Activated CD8-positive, alpha-beta memory T cell treated with anti-CD3 and anti-CD28 coated beads, Interleukin-2, amount 10 ng/mL, durations not matched to agents 7 days and 5 days (primary cell): Measurements from ENCODE around the gene MYOD1. TPM values are rescaled to one million over a fixed set of nuclear protein-coding genes. Genes with fewer than 3 reads are reported as not detected.

ENCODE experiments used
- ATAC-seq: fragments of 150-1000 bp; cut with Tn5 transposase; one replicate; pipeline ENCODE4 v1.10.0; 2021; ENCODE audit warnings: moderate library complexity
- CTCF ChIA-PET: fragments of 350-600 bp; sonication (Branson Sonifier 250); formaldehyde crosslinking; loops from one replicate; lab custom pipeline; 2021; ENCODE audit warnings: antibody characterized with exemption; lab: Charles Lee
- DNase-seq: peaks from one replicate; pipeline ENCODE4 v3.0.0-alpha.2; 2020
- H3K27ac Mint-ChIP-seq: one replicate; pipeline ENCODE4 v1.8.0; 2021; ENCODE audit warnings: mild to moderate bottlenecking, mixed read lengths
- H3K27me3 Mint-ChIP-seq: one replicate; pipeline ENCODE4 v1.8.0; 2021; ENCODE audit warnings: mixed read lengths
- H3K36me3 Mint-ChIP-seq: one replicate; pipeline ENCODE4 v1.8.0; 2021; ENCODE audit warnings: mild to moderate bottlenecking, mixed read lengths
- H3K4me1 Mint-ChIP-seq: one replicate; pipeline ENCODE4 v1.8.0; 2021; ENCODE audit warnings: mixed read lengths
- H3K4me3 Mint-ChIP-seq: one replicate; pipeline ENCODE4 v1.8.0; 2021; ENCODE audit warnings: mild to moderate bottlenecking, moderate library complexity, mixed read lengths
- H3K9me3 Mint-ChIP-seq: one replicate; pipeline ENCODE4 v1.8.0; 2022; ENCODE audit warnings: low read depth, mixed read lengths
- total RNA-seq, 2 experiments: library from RNA; stranded (reverse); gene quantifications; one replicate each; pipeline ENCODE4 v1.2.3, GENCODE V29; 2021

MYOD1 gene
- total RNA-seq, 2 experiments from 2014 or later, result not detected

DNA sequence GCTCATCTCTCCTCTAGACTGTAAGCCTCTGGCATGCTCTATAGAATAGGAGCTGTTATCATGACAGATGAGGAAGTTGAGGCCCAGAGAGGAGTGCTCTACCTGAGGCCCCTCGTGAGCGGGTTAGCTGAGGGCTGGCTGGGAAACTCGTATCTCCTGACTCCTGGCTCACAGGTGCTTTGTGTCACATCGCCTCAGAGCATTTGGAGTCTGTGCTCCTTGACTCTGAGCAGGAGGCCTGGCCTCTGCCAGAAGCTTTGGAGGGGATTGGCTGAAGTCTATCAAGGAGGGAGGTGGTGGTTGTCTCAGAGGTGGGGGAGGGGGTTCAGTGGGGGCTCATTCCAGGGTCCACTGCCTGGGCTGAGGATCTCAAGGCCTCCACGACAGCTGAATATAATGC lies 22.6 kb downstream of the MYOD1 start:
- H3K4me1 Mint-ChIP-seq, result no peaks in the 10 kb centered on the region
- DNase-seq (no peak), ATAC-seq (no peak)
- CTCF ChIA-PET, result no interaction called here
- no peak overlapping the region for H3K4me3 Mint-ChIP-seq
- H3K36me3 Mint-ChIP-seq, result no peaks in the 10 kb centered on the region
- H3K27ac Mint-ChIP-seq, result no peak overlapping the region
- peaks cover 7% of the 10 kb centered on the region for H3K27me3 Mint-ChIP-seq
- H3K9me3 Mint-ChIP-seq, result no peaks in the 10 kb centered on the region

DNA sequence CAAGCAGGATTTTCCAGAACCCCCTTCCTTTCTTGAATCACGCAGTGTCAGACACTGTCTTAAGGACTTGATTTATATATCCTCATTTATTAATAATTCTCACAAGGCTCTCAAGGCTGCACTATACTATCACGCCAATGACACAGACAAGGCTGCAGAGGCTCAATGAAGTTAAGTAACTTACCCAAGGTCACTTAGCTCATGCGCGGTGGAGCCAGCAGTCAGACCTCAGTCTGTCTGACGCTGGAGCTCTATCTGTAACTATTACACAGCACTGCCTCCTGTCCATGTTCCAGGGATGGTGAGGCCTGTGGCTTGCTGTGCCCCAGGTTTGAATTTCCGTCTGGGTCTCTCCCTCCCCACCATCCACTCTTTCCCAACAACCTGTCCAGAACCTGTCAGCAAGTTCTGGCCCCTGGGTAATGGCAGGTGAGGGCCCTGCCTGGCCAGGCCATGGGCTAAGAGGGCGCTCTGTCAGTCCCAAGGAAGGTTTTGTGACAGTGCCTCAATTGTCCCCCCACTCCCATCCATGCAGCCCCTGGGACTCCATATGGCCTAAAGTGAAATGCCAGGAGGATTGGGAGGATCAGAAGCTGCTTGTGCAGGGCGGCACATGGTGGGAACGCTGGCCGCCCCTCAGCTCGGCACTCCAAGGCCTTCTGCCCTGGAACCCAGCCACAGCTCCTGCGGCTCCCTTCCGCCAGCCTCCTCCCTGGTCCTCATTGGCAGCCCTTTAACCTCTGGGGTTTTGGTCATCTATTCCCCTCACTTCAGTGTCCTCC lies 23.8 kb downstream of the MYOD1 start:
- no peaks in the 10 kb centered on the region for H3K4me1 Mint-ChIP-seq
- ATAC-seq, result no peak
- H3K4me3 Mint-ChIP-seq, result no peak overlapping the region
- DNase-seq, result no peak
- H3K27me3 Mint-ChIP-seq, result peaks cover 5% of the 10 kb centered on the region
- no peak overlapping the region for H3K27ac Mint-ChIP-seq
- no peaks in the 10 kb centered on the region for H3K36me3 Mint-ChIP-seq
- CTCF ChIA-PET, result interaction anchor here (1.0 kb wide), 1 partner anchor 12 kb away, joined by 5 read pairs; no protein-coding TSS in a partner anchor
- H3K9me3 Mint-ChIP-seq, result no peaks in the 10 kb centered on the region

DNA sequence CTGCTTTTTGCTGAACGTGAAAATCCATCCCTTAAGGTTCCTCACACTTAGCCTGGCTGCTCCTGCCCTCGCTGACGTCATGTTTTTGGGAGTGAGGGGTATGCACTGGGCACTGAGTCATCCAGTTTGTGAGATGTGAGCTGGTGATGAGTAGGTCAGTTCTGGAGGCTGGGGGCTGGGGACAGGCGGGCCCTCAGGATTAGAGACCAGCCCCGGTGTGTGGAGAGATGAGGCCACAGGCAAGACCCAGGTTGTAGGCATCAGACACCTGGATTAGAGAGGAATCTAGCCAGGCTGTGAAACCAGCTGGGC lies 24.4 kb downstream of the MYOD1 start:
- H3K4me1 Mint-ChIP-seq, result no peaks in the 10 kb centered on the region
- CTCF ChIA-PET, result interaction anchor here (1.0 kb wide), 1 partner anchor 13 kb away, joined by 5 read pairs; no protein-coding TSS in a partner anchor
- no peak for ATAC-seq

DNA sequence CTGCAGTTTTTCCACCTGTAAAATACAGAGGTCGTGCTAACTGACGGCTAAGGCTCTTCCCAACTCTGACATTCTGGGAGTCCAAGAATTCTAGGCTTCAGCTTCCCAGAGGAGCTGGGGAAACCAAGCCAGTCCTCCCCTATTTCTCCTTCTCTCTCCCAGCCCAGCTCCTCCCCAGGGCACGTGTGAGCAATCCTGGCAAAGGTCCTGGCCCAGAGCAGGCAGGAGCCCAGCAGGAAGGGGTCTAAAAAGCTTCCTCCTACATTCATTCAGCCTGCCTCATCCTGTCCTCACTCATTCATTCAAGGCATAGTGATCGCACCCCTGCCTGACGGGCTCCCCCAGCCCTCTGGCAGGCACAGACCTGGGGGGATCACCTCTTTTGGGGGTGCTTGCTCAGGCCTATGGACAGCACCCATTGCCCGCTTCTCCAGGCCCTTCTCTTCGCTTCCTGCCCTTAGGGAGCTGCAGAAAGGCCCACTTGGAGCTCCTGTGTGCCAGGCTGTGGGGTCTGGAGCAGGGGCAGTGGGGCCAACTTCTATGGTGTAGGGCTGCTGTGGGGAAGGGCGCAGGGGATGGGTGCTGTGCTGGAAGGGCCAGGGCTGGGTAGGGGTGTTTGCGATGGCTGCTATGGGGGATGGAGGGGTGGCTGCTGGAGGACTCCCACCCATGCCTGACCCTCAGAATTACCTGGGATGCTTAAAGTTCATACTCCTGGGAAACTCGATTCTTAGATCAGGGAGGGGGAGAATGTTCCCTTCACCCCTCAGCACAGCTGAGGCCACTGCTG lies 25.0 kb downstream of the MYOD1 start:
- Mint-ChIP-seq H3K27ac (no peak overlapping the region), H3K36me3 (no peaks in the 10 kb centered on the region), H3K4me1 (no peaks in the 10 kb centered on the region), H3K27me3 (no peaks in the 10 kb centered on the region), H3K4me3 (no peak overlapping the region), H3K9me3 (no peaks in the 10 kb centered on the region)
- CTCF ChIA-PET, result interaction anchor here (1.0 kb wide), 1 partner anchor 14 kb away, joined by 5 read pairs; no protein-coding TSS in a partner anchor
- DNase-seq (no peak), ATAC-seq (no peak)

More for the DNA sequence above, 24.4 kb downstream of the MYOD1 start:
- Mint-ChIP-seq H3K4me3 (no peak overlapping the region), H3K27me3 (no peaks in the 10 kb centered on the region), H3K27ac (no peak overlapping the region), H3K36me3 (no peaks in the 10 kb centered on the region), H3K9me3 (no peaks in the 10 kb centered on the region)
- no peak for DNase-seq

DNA sequence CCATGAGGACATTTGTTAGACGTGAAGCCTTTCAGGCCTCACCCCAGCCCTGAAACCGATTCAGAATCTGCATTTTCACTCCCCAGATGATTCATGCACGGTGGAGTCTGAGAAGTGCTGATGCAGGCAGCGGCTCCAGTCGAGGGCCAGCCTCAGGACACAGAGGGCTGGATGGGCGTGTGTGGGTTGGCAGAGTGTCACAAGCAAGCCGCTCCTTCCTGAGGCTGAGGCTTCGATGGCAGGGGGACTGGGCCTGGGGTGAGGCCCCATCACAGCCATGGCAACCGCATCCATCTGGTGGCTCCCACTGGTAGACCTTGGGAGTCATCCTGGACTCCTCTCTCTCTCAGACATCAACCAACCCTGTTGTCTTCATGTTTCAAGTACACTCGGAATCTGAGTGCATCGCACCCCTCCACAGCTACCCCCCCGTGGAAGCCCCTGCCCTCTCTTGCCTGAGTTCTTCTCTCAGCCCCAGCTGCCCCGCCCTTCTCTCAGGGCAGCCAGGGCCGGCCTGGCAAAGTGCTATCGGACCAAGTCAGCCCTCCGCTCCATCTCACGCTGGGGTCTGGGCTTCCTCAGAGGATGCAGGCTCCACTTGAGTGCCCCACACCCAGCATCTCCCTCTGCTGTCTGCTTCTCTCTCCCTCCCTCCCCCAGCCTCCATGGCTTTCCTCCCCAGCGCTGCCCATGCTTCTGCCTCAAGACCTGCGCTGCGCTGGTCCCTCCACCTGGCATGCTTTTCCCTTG lies 25.8 kb downstream of the MYOD1 start:
- CTCF ChIA-PET, result no interaction called here
- no peaks in the 10 kb centered on the region for H3K36me3 Mint-ChIP-seq
- H3K9me3 Mint-ChIP-seq, result no peaks in the 10 kb centered on the region
- H3K4me1 Mint-ChIP-seq, result no peaks in the 10 kb centered on the region
- H3K27me3 Mint-ChIP-seq, result no peaks in the 10 kb centered on the region
- H3K27ac Mint-ChIP-seq, result no peak overlapping the region
- H3K4me3 Mint-ChIP-seq, result no peak overlapping the region
- ATAC-seq, result no peak
- no peak for DNase-seq

DNA sequence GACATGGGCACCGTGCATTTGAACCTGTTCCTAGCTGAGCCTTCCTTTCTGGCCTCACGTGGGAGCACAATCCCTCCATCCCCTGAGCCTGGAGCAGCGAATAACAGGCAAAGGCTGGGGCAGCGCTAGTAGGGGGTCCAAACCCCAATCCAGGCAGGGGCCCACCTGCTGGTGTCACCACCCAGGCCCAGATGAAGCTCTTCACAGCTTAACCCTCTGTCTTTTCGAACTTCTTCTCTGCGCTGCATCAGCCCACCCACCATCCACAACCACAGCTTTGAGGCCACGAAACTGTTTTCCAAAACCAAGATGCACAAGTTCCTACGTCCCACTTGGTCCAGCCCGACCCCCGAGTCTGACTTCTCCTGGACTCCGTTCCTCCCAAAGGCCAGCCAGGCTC lies 26.7 kb downstream of the MYOD1 start:
- Mint-ChIP-seq H3K27me3 (peaks cover 6% of the 10 kb centered on the region), H3K36me3 (no peaks in the 10 kb centered on the region), H3K4me1 (no peaks in the 10 kb centered on the region), H3K9me3 (no peaks in the 10 kb centered on the region), H3K27ac (no peak overlapping the region), H3K4me3 (no peak overlapping the region)
- CTCF ChIA-PET, result interaction anchor here (1.5 kb wide), 1 partner anchor 15 kb away, joined by 7 read pairs; no protein-coding TSS in a partner anchor
- ATAC-seq (no peak), DNase-seq (no peak)

DNA sequence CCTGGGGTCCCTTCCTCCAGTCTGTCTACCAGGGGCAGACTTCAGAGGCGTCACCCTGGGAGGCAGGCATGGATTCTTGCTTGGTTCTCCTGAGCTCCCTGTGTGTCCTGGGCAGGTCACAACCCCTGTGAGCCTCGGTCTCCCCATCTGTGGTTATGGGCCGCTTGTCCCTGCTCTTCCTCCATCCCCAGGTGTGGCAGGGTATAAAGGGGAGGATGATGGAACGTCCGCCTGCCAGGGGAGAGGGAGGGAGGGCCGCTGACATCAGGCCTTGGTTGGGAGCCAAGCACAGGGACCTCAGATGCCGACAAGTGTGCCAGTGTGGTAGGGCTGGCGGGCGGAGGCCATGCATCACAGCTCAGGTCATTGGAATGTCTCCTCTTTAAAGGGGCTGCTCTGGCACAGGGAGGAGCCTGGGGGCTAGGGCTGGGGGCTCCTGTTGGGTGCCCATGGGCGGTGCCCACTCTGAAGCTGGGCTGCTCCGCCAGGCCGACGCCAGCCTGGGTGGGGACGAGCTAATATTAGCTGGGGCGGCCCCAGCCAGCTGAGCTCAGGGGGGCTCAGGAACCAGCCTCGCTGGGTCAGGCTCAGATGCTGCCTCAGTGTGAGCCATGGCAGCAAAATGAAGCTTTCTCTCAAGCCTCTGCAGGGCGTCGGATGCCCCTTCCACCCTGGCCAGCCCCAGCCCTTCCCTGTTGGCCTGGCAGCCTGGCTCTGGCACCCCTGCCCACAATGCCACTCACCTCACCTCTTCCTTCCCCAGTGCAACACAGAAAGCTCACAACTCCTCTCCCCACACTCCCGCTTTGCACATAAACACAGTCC lies 28.0 kb downstream of the MYOD1 start:
- H3K4me1 Mint-ChIP-seq, result no peaks in the 10 kb centered on the region
- no peak overlapping the region for H3K27ac Mint-ChIP-seq

DNA sequence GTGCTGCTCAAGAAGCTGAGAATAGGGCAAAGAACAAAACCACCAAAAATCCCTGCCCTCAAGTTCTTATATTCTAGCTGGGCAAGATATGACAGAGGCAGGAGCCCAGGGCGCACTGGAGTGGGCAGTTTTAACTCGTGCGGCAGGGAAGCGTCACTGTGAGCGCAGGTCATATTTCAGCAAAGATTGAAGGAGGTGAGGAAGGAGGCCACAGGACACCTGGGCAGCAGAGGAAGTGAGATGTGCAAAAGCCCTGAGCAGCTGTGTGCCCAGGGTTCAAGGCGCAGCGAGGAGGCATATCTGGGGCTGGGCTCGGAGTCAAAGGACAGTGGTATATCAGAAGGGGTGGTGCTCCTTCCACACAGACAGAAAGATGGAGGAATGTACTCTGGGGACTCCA lies 28.7 kb downstream of the MYOD1 start:
- H3K9me3 Mint-ChIP-seq, result no peaks in the 10 kb centered on the region
- CTCF ChIA-PET, result interaction anchor here (1.4 kb wide), 1 partner anchor 17 kb away, joined by 3 read pairs; no protein-coding TSS in a partner anchor
- H3K4me3 Mint-ChIP-seq, result no peak overlapping the region
- no peak for ATAC-seq
- DNase-seq, result no peak
- no peaks in the 10 kb centered on the region for H3K4me1 Mint-ChIP-seq
- peaks cover 6% of the 10 kb centered on the region for H3K27me3 Mint-ChIP-seq
- no peak overlapping the region for H3K27ac Mint-ChIP-seq
- no peaks in the 10 kb centered on the region for H3K36me3 Mint-ChIP-seq

More for the DNA sequence above, 28.0 kb downstream of the MYOD1 start:
- DNase-seq (no peak), ATAC-seq (no peak)
- CTCF ChIA-PET, result interaction anchor here (1.4 to 1.5 kb wide), 2 partner anchors 16 kb away, joined by 3 to 7 read pairs; no protein-coding TSS in a partner anchor
- H3K9me3 Mint-ChIP-seq, result no peaks in the 10 kb centered on the region
- no peak overlapping the region for H3K4me3 Mint-ChIP-seq
- H3K36me3 Mint-ChIP-seq, result no peaks in the 10 kb centered on the region
- H3K27me3 Mint-ChIP-seq, result peaks cover 6% of the 10 kb centered on the region

DNA sequence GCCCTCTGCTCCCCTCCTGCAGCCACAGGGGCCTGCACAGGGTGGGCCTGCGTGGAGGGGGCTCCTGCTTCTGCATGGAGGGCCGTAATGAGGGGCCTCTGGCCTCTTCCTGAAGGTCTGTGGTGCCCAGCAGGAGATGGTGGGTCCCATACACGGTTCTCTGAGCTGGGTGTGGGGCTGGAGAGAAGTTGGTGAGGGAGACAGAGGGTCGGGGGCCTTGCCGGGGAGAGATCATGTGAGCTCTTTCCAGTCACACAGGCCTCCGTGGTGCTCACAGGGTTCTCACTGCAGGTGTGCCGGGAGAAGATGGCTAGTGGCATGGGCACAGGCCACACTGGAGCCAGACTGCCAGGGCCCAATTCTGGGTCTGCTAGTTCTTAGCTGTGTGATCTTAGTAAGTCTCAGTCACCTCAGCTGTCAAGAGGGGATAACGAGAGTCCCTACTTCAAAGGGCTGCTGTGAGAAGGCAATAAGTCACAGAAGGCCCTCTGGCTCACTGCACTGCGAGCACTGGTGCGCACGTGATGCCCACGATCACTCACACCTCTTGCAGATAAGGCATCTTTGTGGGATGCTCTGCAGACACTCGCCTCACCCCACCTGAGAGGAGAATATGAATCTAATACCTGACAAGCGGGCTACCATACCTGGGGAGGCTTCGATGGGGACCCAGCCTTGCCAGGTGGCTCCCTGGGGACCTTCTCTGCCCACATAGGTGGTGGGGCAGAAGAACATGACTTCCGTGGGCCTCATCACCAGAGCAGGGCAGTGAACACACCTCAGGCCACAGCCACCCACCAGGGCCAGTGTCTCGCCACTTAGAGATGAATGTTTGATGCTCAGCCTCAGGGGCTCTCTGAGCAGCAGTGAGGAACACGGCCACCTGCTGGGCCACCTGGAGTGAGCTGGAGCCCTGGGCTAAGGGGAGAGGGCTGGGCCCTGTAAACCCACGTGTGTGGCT lies 29.7 kb downstream of the MYOD1 start:
- peaks cover 8% of the 10 kb centered on the region for H3K27me3 Mint-ChIP-seq
- ATAC-seq (no peak), DNase-seq (no peak)
- H3K27ac Mint-ChIP-seq, result no peak overlapping the region
- H3K4me3 Mint-ChIP-seq, result no peak overlapping the region
- H3K36me3 Mint-ChIP-seq, result no peaks in the 10 kb centered on the region
- CTCF ChIA-PET, result interaction anchor here (1.4 kb wide), 1 partner anchor 18 kb away, joined by 3 read pairs; no protein-coding TSS in a partner anchor
- H3K4me1 Mint-ChIP-seq, result no peaks in the 10 kb centered on the region
- H3K9me3 Mint-ChIP-seq, result no peaks in the 10 kb centered on the region

DNA sequence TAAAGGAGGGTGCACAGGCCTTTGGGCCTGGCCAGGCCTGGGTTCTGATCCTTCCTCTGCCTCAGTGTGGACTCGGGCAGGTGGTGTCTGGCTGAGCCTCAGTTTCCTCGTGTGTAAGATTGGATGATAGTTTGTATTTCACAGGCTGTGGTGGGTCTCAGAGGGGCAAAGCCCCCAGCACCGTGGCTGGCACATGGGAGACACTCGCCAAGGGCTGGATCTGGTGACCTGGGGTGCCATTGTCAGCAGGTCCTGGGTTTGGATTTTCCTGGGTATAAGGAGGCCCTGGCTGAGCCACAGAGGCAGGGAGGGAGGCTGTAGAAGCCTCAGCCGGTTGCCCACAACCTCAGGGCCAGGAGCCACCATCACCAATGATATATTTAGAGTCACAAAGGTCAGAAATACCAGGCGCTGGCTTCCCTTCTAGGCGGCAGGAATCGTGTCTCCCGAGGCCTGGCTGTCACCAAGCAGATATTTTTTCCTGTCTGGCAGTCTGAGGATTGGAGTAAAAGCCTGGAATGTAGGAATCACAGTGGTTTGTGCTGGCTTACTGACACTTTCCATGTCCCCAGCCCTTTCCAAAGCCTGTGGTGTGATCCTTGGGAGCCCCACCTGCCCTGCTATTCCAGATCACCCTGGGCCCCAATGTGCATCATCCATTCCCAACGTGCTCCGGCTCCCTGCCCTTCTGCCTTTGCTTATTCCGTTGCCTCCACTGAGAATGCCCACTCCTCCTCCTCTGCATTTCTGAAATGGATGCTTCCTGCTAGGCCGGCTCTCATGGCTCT lies 30.8 kb downstream of the MYOD1 start:
- no peaks in the 10 kb centered on the region for H3K9me3 Mint-ChIP-seq
- no peaks in the 10 kb centered on the region for H3K4me1 Mint-ChIP-seq
- H3K27me3 Mint-ChIP-seq, result peaks cover 12% of the 10 kb centered on the region
- CTCF ChIA-PET, result no interaction called here
- no peak overlapping the region for H3K4me3 Mint-ChIP-seq
- no peak for DNase-seq
- ATAC-seq, result no peak
- no peaks in the 10 kb centered on the region for H3K36me3 Mint-ChIP-seq
- no peak overlapping the region for H3K27ac Mint-ChIP-seq

DNA sequence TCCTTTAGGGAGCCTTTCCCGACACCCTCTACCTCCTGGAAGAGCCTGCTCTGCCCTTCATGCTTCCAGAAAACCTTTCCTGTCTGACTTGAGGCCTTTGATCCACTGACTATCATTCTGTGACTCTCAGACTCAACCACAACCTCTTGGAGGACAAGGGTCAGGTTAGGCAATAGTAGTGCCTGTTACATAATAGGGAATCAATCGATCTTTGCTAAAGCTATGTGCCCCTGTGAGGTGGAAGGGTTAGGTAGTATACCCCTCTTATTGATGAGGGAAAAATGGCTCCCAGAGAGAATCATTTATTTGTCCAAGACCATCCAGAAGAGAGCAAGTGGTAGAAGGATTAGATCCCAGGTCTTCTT lies 31.4 kb downstream of the MYOD1 start:
- CTCF ChIA-PET, result no interaction called here
- no peaks in the 10 kb centered on the region for H3K36me3 Mint-ChIP-seq
- DNase-seq, result no peak
- no peaks in the 10 kb centered on the region for H3K9me3 Mint-ChIP-seq
- no peak for ATAC-seq
- H3K4me3 Mint-ChIP-seq, result no peak overlapping the region
- H3K4me1 Mint-ChIP-seq, result no peaks in the 10 kb centered on the region
- H3K27ac Mint-ChIP-seq, result no peak overlapping the region
- peaks cover 13% of the 10 kb centered on the region for H3K27me3 Mint-ChIP-seq
